NCI-H2029 (cell line): ENCODE results near the gene PPM1M.
"Not testable (repeated sequence)": the region's sequence is repeated elsewhere in the genome, so short reads cannot be mapped to it uniquely, and the experiment has no call there.

Experiments used
- DNase-seq: peaks from one replicate; lab custom pipeline; 2025; lab: John Stamatoyannopoulos, UW

PPM1M gene

DNA sequence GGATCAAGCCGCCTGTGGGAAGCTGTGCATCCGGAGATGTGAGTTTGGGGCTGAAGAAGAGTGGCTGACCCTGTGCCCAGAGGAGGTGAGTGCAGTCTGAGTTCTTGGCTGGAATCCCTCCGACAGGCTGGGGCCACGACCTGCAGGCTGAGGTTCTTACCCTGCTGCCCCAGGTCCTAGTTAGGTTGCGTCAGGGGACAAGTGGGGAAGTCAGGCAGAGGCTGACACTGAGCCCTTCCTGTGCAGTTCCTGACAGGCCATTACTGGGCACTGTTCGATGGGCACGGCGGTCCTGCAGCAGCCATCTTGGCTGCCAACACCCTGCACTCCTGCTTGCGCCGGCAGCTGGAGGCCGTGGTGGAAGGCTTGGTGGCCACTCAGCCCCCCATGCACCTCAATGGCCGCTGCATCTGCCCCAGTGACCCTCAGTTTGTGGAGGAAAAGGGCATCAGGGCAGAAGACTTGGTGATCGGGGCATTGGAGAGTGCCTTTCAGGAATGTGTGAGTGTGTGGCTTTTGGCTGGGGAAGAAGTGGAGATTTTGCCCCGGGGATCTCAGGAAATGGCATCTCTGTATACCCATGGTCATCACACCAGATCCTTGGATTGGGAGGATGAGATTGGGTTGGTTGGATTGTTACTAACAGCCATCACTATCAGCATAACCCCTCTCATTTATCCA is 1.3 kb downstream of the PPM1M start:
- DNase-seq = no peak

DNA sequence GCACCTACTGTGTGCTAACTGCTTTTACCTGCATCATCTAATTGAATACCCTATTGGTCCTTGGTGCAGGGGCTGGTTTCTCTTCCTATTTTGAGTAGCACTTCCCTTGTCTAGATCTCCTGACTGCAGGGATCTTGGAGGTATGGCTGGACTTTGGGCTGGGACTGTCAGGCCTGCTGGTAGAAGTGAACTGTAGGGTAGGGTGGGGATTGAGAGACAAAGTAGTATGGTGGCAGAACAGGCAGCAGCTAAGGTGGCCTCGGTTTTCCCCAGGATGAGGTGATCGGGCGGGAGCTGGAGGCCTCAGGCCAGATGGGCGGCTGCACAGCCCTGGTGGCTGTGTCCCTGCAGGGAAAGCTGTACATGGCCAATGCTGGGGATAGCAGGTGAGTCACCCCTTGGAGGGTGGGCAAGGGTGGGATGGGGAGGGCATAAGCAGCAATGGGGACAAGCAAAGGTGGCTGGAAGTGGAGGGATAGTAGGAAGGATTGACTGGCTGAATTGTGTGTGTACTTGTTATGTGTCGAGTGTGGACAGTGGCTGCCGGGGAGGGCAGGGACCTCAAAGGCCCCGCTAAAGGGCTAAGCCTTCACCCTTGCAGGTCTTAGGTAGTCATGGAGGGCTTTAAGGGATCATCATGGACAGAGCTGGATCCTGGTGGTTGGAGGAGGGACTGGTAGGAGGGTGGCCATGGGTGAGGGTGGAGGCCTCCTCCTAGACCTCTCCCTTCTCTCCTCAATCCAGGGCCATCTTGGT is 2.0 kb downstream of the PPM1M start:
- no peak for DNase-seq

DNA sequence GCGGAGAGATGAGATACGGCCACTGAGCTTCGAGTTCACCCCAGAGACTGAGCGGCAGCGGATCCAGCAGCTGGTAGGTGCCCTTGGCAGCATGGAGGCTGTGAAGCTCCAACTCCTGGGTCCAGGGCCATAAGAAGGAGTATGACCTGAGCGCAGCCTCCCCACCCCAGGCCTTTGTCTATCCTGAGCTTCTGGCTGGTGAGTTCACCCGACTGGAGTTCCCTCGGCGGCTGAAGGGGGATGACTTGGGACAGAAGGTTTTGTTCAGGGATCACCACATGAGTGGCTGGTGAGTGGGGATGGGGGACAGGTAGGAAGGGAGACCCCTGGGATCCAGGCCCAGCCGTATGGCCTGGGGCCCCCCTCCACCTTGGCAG is 2.6 kb downstream of the PPM1M start:
- DNase-seq = no peak

DNA sequence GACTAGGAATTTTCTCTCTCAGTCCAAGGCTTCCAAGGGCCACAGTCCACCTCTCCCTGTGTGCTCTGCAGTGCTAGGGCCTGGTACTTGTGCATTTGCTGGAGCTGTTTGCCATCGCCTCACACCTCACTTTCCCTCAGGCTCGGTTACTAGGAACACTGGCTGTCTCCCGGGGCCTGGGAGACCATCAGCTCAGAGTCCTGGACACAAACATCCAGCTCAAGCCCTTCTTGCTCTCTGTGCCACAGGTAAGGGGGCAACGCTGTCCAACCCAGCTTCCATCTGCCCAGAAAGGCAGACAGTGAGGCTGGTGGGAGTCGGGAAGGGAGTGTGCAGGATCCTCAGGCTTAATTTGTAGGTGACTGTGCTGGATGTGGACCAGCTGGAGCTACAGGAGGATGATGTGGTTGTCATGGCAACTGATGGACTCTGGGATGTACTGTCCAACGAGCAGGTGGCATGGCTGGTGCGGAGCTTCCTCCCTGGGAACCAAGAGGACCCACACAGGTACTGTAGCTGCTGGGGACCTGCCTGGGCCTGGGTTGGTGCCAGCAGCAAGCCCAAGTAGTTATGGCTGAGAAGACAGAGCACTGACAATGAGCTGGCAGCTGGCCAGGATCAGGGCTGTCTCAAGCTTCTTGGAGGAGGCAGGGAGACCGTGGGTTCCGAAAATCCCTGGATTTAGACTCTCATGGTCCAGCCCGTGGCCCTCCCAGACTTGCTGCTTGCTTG is 3.4 kb downstream of the PPM1M start:
- DNase-seq = no peak

DNA sequence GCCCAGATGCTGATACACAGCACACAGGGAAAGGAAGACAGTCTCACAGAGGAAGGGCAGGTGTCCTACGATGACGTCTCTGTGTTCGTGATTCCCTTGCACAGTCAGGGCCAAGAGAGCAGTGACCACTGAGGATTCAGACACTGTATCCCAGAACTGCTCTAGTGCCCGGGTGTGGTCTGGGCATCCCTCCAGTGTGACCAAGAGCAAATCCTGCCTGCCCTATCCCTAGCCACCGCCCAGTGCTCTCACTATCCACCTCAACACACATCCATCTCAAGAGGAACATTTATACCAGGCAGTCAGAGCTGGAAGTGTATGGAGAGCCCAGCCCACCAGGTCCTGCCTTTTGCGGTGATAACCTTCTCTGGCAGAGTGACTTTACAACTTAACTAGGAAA is 4.1 kb downstream of the PPM1M start:
- no peak for DNase-seq

DNA sequence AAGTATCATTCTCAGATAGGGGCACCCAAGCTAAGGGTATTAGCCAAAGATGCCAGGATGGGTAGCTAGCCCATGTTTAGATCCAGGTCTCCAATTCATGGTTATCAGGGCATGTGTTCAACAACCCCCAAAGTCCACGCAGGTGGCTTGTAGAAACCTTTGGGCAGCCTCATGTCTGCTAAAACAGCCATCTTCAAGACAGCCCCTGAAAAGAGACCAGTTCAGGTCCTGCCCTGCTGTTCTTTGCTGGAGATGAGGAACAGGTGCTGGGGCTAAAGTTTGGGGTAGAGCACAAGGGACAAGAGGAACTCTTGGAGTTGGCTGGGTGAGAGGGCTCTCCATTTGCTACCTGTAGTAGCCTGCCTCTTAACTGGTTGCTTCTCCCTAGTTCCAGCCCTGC is 4.6 kb downstream of the PPM1M start:
- no peak for DNase-seq

DNA sequence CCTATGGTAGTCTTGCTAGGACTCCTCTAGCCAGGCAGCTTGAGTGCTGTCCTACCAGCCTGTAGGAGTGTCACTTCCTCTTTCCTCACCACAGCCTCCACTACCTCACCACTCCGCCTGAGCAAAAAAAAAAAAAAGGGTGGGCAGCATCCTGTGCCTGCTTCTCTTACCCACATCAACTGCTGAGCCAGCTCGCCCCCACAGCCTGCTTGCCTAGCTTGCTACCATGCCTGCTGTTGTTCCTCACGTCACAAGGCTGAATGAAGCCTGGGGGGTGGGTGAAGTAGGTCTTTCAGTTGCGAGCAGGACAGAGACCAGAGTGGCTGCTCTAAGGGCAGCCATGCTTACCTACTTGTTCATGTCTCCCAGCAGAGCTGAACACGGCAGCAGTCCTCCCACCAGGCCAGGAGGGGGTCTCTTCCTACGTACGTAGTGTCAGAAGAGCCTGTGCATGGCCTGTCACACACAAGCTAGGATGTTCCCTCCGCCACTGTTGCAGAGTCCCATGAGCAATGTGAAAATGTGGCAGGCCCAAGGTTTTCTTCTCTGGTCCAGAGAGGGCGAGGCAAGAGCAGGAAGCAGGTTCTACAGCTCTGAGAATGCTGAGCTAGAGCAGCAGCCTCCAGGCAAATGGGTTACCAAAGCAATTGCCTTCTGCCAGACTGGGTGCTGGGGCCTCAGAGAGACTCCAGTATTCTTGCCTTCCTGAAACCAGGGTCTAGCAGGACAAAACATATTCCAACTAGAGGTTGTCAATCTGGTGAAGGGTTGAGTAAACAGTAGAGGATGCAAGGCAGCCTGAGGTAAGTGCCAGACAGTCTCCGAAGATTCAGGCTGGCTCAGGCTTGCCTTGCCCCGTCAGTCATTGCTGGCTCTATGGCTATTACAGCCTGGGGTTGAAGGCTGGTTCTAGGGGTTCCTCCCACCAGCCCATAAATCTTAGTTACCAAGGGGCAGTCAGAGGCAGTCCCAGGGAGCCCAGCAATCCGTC is 8.1 kb downstream of the PPM1M start:
- DNase-seq = no peak

DNA sequence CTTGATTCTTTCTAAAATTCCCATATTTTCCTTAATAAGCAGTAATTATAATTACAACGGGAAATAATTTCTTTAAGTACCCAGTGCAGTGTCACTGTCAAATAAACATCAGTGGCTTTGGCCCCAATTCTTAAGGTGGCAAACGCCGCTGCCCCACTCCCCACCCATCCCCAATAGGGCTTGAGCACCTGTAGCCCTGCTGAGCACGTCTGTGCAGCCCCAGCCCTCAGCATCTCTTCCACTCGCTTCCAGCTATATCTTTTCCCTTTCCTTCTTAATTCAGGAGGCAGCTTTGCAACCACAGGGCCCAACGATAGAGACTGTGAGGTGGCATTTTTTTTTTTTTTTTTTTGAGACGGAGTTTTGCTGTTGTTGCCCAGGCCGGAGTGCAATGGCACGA is 9.0 kb downstream of the PPM1M start:
- DNase-seq = no peak

DNA sequence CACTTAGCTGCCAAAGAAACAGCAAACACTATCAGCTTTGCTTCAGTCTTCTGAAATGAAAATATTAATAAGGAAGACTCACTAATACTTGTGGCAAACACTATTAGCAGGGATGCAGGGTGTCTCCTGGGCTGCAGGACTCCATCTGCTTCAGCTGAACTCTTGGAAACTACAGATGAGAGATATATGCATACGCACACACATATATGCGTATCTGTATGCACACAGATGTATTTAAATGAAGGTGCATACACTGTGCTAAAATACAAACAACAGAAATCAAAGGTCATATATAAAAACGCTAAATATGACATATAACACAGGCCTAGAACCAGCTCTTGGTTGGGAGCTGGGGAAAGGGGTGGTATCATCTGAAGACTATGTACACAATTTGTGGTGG is 10.6 kb downstream of the PPM1M start:
- DNase-seq = no peak

DNA sequence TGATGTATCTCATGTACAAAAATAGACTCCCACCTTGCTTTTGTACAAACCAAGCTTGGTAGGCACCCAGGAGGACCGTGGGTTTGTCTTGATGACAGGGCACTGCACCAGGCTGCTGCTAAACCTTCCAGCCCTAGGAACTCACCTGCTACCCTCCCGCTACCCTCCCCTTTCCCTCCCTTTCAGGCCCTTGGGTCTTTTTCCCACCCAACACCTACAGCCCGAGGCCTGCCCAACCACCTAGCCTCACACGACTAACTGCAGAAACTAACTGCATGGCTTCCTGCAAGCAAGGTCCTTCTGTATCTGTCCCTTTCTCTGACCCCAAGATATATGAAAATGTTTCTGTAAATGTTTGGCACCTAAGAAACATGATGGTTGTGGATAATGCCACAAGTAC is 11.1 kb downstream of the PPM1M start:
- no peak for DNase-seq

DNA sequence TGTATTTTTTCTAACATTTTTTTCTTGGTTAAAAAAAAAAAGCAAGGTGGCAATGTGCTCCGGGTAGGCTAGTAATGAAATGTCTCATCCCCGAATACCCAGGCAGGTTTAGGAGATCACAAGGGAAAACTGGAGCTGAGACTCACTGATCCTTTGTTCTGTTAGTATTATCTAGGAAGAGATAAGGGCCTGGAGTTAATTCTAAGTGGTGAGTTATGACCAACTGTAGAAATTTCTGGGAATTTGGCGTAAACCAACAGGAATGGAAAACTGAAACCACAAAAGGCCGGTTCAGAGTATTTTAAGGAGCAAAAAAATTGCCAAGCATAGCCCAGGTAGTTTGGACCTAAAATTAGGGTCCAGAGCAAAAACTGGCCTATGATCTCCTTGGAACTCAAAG is 12.4 kb downstream of the PPM1M start:
- DNase-seq = no peak

DNA sequence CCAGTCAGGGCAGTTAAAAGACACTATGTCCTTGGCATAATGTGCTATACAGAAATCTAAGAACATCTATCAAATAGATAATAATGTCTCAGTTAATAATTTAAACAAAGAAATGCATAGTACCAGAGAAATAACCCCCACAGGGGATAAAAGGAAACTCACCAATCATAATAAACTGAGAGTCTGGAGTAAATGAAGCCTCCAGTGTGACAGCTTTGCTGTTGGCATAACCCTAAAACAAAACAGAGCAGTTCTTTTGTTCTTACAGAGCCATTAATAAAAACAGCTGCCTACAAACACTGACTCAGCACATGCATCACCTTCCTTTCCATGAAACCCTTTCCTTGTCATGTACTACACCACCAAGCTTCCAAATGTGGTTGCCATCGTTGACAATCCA is 13.5 kb downstream of the PPM1M start:
- no peak for DNase-seq

DNA sequence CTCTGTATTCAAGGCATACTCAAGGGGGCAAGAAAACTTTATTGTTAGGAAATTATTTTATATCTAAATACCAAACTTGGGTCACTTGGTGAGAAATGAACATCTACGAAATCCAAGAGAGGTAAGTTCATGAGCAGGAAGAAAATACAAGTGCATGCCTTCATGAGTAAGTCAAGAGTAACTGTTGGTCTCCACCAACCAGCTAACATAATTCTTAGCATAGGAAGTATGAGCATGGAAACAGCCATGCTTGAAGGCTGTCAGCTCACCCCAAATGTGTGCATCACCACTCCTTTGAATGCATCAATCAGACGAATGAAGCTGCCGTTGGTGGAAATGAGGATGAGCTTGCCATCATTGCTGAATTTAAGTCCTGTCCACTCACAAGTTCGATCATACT is 13.9 kb downstream of the PPM1M start:
- no peak for DNase-seq

DNA sequence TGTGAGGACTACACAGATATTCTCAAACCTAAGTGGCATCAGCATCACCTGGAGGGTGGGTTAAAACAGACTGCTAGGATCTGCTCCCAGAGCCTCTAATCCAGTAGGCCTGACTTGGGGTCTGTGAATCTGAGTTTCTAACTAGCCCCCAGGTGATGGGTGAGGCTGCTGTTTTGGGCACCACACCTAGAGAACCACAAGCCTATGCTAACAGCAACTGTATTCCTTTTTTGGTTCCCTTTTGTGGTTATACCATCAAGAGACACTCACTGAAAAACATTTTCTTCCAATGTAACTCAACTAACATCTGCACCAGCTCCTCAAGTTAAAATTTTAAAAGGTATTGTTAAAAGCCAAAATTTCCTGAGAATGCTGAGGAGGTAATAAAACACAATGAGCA is 16.9 kb downstream of the PPM1M start:
- DNase-seq = no peak

DNA sequence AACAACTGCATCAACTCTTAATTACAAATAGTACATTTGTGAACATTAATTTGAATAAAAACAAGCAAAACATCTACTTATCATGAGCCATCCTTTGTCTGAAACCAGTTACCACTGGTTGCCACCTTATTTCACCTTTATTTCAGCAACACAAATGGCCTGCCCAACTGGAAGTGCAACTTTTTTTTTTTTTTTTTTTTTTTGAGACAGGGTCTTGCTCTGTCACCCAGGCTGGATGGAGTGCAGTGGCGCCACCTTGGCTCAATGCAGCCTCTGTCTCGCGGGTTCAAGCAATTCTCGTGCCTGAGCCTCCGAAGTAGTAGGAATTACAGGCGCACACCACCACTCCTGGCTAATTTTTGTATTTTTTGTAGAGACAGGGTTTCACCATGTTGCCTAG is 19.8 kb downstream of the PPM1M start:
- no peak for DNase-seq

DNA sequence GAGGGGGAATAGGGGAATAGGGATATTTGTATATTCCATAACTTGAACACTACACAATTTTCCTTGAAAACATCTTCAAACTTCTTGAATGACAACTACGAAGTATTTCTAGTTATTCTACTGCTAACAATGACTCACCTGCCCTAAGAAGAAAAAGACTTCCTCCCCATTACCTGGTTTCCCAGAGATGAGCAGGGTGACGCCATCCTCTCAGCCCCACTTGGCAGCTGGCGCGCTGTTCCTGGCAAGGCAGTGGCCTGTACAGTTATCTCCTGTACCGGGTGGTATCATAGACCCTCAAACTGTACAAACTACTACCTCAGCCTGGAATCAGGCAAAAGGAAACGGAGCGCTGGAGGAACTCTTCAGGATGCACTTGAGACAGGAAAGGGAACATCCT is 22.5 kb downstream of the PPM1M start:
- no peak for DNase-seq

DNA sequence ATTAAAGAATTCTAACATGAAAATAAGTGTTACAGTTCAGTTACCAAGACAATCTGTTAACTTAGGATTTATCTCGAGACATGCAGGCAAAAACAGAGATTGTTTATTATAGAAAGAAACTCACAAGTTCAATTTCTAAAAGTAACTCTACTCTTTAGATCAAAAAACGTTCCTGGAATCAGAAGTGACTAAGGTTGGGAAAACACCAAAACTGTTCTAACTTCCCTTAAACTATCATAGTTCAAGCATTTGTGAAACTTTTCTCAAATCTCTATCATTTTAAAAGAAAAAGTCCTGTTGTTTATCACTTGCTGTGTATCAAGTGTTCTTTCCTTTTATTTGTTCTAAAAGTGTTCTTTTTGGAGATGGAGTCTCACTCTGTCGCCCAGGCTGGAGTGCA is 24.2 kb downstream of the PPM1M start:
- no peak for DNase-seq

DNA sequence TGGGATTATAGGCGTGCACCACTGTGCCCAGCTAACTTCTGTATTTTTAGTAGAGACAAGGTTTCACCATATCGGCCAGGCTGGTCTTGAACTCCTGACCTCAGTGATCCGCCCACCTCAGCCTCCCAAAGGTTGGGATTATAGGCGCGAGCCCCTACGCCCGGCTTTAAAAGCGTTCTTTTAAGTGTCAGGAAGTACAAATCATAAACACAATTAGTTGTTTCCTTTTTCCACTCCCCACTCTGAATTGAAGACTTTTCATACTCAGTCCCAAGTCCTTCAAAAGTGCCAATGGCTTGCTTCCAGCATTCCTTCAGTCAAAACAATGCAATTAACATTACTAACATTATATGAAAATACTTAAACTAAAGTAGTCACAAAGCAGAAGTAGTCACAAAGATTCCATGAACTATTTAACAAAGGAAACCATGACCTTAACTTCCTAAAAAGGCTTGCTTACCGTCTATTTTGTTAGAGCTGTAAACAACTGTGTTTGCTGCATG is 24.7 kb downstream of the PPM1M start:
- no peak for DNase-seq

DNA sequence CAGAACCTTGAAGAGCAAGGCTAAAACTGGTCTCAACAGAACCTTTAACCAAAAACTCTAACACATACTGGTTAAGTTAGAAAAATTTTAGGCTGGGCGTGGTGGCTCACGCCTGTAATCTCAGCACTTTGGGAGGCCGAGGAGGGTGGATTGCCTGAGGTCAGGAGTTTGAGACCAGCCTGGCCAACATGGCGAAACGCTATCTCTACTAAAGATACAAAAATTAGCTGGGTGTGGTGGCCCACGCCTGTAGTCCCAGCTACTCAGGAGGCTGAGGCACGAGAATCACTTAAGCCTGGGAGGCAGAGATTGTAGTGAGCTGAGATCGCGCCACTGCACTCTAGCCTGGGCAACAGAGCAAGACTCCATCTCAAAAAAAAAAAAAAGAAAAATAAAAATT is 26.6 kb downstream of the PPM1M start:
- not testable (repeated sequence) for DNase-seq

DNA sequence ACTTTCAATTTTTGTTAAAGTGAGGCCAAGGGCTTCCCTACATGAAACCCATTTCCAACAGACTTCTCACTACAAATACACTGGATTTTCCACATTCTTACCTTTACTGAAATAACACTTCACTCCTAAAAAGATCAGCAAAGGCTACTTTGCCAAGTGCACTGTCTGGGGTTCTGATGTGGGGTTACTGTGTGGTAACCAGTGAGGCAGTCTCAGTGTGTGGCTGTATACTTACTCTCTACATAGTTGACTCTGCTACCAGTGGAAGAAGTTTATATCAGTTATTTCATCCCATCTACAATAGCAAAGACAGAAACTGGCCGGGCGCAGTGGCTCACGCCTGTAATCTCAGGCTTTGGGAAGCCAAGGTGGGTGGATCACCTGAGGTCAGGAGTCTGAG is 27.3 kb downstream of the PPM1M start:
- DNase-seq = no peak

DNA sequence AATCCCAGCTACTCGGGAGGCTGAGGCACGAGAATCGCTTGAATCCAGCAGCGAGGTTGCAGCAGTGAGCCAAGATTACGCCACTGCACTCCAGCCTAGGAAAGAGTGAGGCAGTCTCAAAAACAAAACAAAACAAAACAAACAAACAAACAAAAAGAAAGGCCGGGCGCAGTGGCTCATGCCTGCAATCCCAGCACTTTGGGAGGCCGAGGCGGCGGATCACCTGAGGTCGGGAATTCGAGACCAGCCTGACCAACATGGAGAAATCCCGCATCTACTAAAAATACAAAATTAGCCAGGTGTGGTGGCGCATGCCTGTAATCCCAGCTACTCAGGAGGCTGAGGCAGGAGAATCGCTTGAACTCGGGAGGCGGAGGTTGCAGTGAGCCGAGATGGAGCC is 29.2 kb downstream of the PPM1M start:
- DNase-seq = not testable (repeated sequence)
